ENCODE data around the gene PRCD. TPM values are rescaled to one million over a fixed set of nuclear protein-coding genes. Genes with fewer than 3 reads are reported as not detected.

The PRCD gene
- total and polyA plus RNA-seq, 12 donors, result 1.5 to 17.3 (median 2.6) TPM

DNA sequence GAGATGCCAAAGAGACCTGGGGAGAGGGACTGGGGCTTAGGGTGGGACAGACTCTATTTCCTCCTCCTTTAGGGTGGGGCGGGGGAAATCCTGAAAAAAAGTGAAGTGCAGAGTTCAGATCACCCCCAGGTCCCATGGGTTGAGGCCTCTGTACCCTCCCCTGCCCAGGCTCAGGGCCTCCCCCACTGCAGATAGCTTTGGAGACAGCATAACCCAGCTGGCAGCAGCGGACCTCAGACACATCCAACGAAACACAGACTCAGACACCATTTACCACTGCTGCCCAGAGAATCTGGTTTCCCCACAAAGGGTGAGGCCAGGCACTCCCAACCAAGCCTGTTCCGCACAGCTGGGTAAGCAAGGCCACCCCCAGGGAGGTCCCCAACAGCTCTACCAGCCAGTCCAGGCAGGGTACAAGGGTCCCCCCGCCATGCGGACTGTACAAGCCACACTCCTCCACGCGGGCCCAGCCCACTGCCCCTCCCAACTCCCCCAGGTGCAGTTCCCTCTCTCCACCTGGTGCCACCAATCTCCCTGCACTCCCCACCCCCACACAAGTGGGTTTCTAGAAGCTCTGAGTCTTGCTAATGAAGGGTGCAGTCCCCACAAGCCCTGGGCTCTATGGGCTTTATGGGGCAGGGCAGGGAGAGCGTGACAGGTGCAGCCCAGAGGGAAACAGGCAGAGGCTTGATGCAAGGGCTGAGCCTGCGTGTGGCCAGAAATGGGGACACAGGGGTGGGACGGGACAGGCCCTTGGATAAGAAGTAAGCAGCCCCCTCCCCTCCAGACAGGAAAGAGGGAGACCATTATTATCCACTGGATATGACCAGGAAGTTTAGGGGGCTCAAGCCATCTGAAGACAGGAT is 47.5 kb upstream of the PRCD start:
- H3K4me1 ChIP-seq, result peaks cover 9 to 87% (median 44%) of the 10 kb centered on the region in 9 donors
- peak overlapping the region in 6 of 10 donors; percentile 2 to 37 (median 22) for H3K4me3 ChIP-seq
- intact Hi-C loops (cut with DNase I), result no loop called here
- 73 to 79% methylated on average over 11 of the region's 11 CpGs for WGBS, 2 donors
- no peaks in the 10 kb centered on the region for H3K9me3 ChIP-seq
- peak overlapping the region; percentile 53 to 96 (median 76) for H3K27ac ChIP-seq
- TF ChIP-seq, protein P1, sequence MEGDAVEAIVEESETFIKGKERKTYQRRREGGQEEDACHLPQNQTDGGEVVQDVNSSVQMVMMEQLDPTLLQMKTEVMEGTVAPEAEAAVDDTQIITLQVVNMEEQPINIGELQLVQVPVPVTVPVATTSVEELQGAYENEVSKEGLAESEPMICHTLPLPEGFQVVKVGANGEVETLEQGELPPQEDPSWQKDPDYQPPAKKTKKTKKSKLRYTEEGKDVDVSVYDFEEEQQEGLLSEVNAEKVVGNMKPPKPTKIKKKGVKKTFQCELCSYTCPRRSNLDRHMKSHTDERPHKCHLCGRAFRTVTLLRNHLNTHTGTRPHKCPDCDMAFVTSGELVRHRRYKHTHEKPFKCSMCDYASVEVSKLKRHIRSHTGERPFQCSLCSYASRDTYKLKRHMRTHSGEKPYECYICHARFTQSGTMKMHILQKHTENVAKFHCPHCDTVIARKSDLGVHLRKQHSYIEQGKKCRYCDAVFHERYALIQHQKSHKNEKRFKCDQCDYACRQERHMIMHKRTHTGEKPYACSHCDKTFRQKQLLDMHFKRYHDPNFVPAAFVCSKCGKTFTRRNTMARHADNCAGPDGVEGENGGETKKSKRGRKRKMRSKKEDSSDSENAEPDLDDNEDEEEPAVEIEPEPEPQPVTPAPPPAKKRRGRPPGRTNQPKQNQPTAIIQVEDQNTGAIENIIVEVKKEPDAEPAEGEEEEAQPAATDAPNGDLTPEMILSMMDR (IDR thresholded peaks at IDR 0.05), result no peak
- peak in 1 of 2 donors; percentile 28 for DNase-seq
- ATAC-seq, result peak in 6 of 8 donors; percentile 11 to 36 (median 20)
- no peaks in the 10 kb centered on the region for H3K27me3 ChIP-seq
- peaks cover 0 to 6% (median 0%) of the 10 kb centered on the region in 9 donors for H3K36me3 ChIP-seq

DNA sequence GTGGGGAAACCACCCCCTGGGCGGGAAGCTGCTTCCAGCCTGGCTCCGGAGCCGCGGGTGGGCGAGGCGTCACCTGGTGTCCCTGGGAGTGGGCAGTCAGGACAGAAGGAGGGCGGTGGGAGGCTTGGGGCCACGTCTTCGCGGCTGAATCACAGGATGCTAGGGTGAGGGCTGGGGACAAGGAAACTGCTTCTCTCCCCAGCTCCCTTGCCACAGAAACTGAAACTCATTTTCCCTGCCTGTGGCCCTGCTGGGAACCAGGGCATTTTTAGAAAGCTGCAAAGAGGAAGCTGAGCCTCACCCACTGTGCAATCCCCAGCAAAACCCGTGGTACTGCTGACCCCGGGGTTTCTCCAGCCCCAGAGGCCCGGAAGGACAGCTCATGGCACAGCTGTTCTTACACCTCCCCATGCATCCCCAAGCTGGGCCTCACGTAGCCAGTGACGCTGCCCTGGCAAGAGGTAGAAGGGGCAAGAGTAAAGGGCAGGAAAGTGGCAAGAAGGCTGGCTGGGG is 46.8 kb upstream of the PRCD start:
- H3K9me3 ChIP-seq, result no peaks in the 10 kb centered on the region
- WGBS, 2 donors, result 30 to 31% methylated on average over 15 of the region's 15 CpGs
- no peaks in the 10 kb centered on the region for H3K27me3 ChIP-seq
- peak; percentile 61 to 62 for DNase-seq
- H3K4me3 ChIP-seq, result peak overlapping the region in 6 of 10 donors; percentile 2 to 37 (median 22)
- ATAC-seq, result peak; percentile 45 to 72 (median 64)
- peaks cover 16 to 94% (median 51%) of the 10 kb centered on the region in 9 donors for H3K4me1 ChIP-seq
- TF ChIP-seq, protein P1 (IDR thresholded peaks at IDR 0.05), result no peak
- intact Hi-C loops (cut with DNase I), result no loop called here
- H3K27ac ChIP-seq, result peak overlapping the region; percentile 69 to 96 (median 76)
- H3K36me3 ChIP-seq, result no peaks in the 10 kb centered on the region

DNA sequence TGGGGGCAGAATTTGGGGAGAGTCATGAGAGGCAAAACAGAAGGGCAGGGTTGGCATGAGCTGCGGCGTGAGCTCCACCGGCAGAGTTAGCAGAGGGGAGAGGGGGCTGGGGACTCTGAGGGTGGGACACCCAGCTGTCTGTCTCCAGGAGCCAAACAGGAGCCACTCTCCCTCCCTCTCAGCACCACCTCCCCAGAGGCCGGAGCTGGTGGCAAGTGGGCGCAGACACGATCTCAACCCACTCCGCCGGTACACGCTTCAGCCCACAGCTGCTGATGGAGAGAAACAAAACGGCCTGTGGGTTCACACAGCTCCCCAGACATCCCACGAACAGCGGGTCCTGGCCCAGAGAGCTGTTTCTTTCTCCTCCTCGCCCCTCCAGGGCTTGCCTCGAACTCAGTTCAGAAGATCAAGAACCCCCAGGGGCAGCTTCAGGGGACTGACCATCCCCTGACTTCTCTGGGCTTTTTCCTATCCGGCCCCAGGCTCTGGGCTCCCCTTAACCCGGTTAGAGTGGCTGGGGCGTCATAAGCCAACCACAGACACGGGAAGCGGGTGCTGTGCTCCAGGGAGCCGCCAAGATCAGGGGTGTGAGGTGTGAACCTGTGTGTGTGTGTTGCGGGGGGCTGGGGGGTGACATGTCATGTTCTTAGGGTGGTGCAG is 46.2 kb upstream of the PRCD start:
- intact Hi-C loops (cut with DNase I), result no loop called here
- TF ChIP-seq, protein P1 (IDR thresholded peaks at IDR 0.05), result no peak
- Histone ChIP-seq H3K4me1 (peaks cover 20 to 99% (median 56%) of the 10 kb centered on the region in 9 donors), H3K27ac (peak overlapping the region; percentile 69 to 96 (median 76)), H3K4me3 (peak overlapping the region in 6 of 10 donors; percentile 2 to 37 (median 22)), H3K9me3 (no peaks in the 10 kb centered on the region), H3K36me3 (no peaks in the 10 kb centered on the region), H3K27me3 (no peaks in the 10 kb centered on the region)
- ATAC-seq (no peak), DNase-seq (peak in 1 of 2 donors; percentile 24)
- 73 to 82% methylated on average over 21 of the region's 21 CpGs for WGBS, 2 donors
